ENCODE data around the gene SIGLEC5. TPM values are rescaled to one million over a fixed set of nuclear protein-coding genes. Genes with fewer than 3 reads are reported as not detected.

SIGLEC5 gene
- total and polyA plus RNA-seq, 7 experiments from 2014 or later: 0.24 to 2.4 TPM; not detected in 5

DNA sequence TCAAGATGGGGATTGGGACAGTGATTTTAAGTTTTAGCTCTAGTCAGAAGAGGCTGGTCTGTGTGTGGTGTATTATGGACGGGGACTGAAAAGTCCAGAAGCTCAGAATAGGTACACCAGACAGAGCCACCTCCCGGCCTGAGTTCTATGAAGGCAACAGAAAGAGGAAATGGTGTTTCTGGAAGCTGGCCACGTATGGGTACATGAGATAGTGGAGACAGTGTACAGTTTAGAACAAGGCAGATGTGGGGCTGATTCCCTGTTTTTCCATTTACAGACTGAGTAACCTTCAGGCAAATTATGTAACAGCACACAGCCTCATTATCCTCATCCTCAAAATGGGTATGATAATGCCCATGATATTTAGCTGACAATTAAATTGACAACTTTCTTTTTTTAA is 57.8 kb downstream of the SIGLEC5 start:
- H3K9me3 Mint-ChIP-seq: peaks cover 0 to 16% (median 5%) of the 10 kb centered on the region in 11 donors
- POLR2A ChIA-PET: interaction anchor here (0.6 to 0.9 kb wide), 2 partner anchors 9 to 127 kb away, joined by 3 read pairs; no protein-coding TSS in a partner anchor
- peaks cover 0 to 15% (median 6%) of the 10 kb centered on the region in 5 donors for H3K27me3 Mint-ChIP-seq
- peak overlapping the region in 4 of 9 donors; percentile 6 to 70 (median 44) for H3K27ac Mint-ChIP-seq
- H3K4me1 Mint-ChIP-seq: peaks cover 22 to 45% (median 34%) of the 10 kb centered on the region in 7 donors
- Histone ChIP-seq H3K27ac (ENCODE audit: low read depth, low read length) (no peak overlapping the region), H3K27me3 (ENCODE audit: control insufficient read depth in 2 of 2, insufficient read depth in 2 of 2, low read length in 2 of 2) (no peaks in the 10 kb centered on the region), H3K36me3 (ENCODE audit: control insufficient read depth in 2 of 3, insufficient read depth in 3 of 3, low read length in 3 of 3) (peaks cover 0 to 17% (median 0%) of the 10 kb centered on the region in 3 experiments), H3K4me3 (ENCODE audit: low read length) (no peak overlapping the region), H3K9me3 (ENCODE audit: control insufficient read depth in 2 of 3, low read length in 3 of 3) (no peaks in the 10 kb centered on the region), H3K4me1 (ENCODE audit: control insufficient read depth in 2 of 2, insufficient read depth in 2 of 2, low read length in 2 of 2) (peaks cover 10 to 11% of the 10 kb centered on the region in 2 donors)
- peaks cover 16 to 53% (median 41%) of the 10 kb centered on the region in 5 donors for H3K36me3 Mint-ChIP-seq
- H3K4me3 Mint-ChIP-seq: peak overlapping the region; percentile 82 to 99 (median 96)
- intact Hi-C loops (cut with micrococcal nuclease): loop anchor here in 1 of 2 donors (5.0 kb wide), 1 partner anchor 600 kb away; the partner anchor contains the start of gene ZNF836
- no peak for DNase-seq
- no peak for ATAC-seq
- CTCF ChIA-PET: no interaction called here

DNA sequence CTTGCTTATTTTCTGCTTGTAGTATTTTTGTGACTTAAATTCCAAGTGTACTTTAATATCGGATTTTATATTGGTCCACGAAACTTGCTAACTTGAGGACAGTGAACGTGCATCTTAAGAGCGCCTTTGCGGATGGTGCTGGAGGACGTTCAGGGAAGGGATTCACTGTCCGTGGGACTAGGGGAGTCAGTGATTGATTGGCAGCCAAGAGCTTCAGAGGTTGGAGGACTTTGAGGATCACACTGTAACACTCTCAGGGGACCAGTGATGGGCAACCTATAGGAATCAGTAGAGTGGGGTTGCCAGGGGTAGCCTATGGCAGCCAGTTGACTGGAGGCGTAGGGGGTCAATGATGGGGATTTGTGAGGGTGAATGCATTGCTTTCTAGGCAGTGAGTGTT is 58.6 kb downstream of the SIGLEC5 start:
- peak overlapping the region; percentile 84 for H3K4me3 ChIP-seq (ENCODE audit: low read length)
- H3K27me3 Mint-ChIP-seq: peaks cover under 1 to 16% (median 7%) of the 10 kb centered on the region in 5 donors
- no peak overlapping the region for H3K27ac ChIP-seq (ENCODE audit: low read depth, low read length)
- peaks cover 10 to 11% of the 10 kb centered on the region in 2 donors for H3K4me1 ChIP-seq (ENCODE audit: control insufficient read depth in 2 of 2, insufficient read depth in 2 of 2, low read length in 2 of 2)
- ATAC-seq (no peak), DNase-seq (peak in 1 of 9 donors; percentile 9)
- H3K4me3 Mint-ChIP-seq: peak overlapping the region; percentile 82 to 99 (median 96)
- H3K27ac Mint-ChIP-seq: peak overlapping the region in 8 of 9 donors; percentile 11 to 85 (median 48)
- H3K36me3 Mint-ChIP-seq: peaks cover 13 to 45% (median 33%) of the 10 kb centered on the region in 5 donors
- CTCF ChIA-PET: interaction anchor here (0.6 kb wide), 1 partner anchor 146 kb away, joined by 3 read pairs; no protein-coding TSS in a partner anchor
- peaks cover 0 to 8% (median 1%) of the 10 kb centered on the region in 11 donors for H3K9me3 Mint-ChIP-seq
- POLR2A ChIA-PET: no interaction called here
- H3K27me3 ChIP-seq (ENCODE audit: control insufficient read depth in 2 of 2, insufficient read depth in 2 of 2, low read length in 2 of 2): no peaks in the 10 kb centered on the region
- peaks cover 22 to 45% (median 34%) of the 10 kb centered on the region in 7 donors for H3K4me1 Mint-ChIP-seq
- peaks cover 0 to 11% (median 0%) of the 10 kb centered on the region in 3 experiments for H3K36me3 ChIP-seq (ENCODE audit: control insufficient read depth in 2 of 3, insufficient read depth in 3 of 3, low read length in 3 of 3)
- H3K9me3 ChIP-seq (ENCODE audit: control insufficient read depth in 2 of 3, low read length in 3 of 3): no peaks in the 10 kb centered on the region
- intact Hi-C loops (cut with micrococcal nuclease): loop anchor here (1.0 to 5.0 kb wide), 4 partner anchors 23 to 601 kb away; partner anchors contain the start of genes CTU1 (in 1 of the 2) and ZNF836 (in 1 of the 2)

DNA sequence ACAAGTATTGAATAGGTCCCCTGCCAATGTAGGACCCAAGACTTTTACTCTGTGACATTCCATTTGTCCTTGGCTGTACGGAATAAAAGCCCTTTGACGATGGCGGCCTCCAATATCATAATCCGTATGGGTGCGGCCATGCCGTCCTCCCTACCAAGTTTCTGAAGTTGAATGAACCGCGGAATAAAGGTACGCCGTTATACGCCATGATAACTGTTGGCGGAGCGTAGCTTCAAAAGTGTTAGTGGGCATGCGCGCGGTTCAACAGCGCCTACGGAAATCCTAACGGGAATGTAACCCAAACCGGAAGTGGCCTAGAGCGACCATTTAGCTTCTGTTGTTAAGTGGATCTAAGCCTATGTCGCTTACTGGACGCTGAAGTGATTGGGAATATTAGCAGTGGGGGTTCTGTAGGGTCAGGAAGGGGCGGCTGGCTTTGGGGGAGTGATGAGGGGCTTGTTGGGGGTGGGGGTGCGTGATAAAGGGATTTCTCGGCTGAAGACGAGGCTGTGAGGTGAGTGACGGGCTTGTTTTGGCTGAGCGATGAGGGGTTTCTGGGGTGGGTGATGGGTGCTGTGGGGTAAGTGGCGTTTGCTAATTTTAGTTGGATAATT is 59.1 kb downstream of the SIGLEC5 start, which contains the start of gene ZNF175:
ZNF175 (plus strand) TSS at position 322 of the 614 bp plus-strand sequence. CDS start 2,047 bp downstream, outside the sequence.
- ChIA-PET POLR2A (no interaction called here), CTCF (interaction anchor here (0.6 kb wide), 1 partner anchor 146 kb away, joined by 3 read pairs; no protein-coding TSS in a partner anchor)
- Mint-ChIP-seq H3K9me3 (peaks cover 0 to 8% (median 2%) of the 10 kb centered on the region in 11 donors), H3K27ac (peak within 1 kb of the TSS; percentile 36 to 90 (median 80)), H3K36me3 (peaks cover 12 to 42% (median 31%) of the 10 kb centered on the region in 5 donors), H3K27me3 (peaks cover 4 to 18% (median 7%) of the 10 kb centered on the region in 5 donors), H3K4me3 (peak within 1 kb of the TSS; percentile 82 to 99 (median 96)), H3K4me1 (peaks cover 21 to 45% (median 34%) of the 10 kb centered on the region in 7 donors)
- ATAC-seq: peak; percentile 96
- H3K27ac ChIP-seq (ENCODE audit: low read depth, low read length): peak within 1 kb of the TSS; percentile 30
- H3K27me3 ChIP-seq (ENCODE audit: control insufficient read depth in 2 of 2, insufficient read depth in 2 of 2, low read length in 2 of 2): no peaks in the 10 kb centered on the region
- intact Hi-C loops (cut with micrococcal nuclease): loop anchor here (1.0 to 5.0 kb wide), 4 partner anchors 23 to 601 kb away; partner anchors contain the start of genes CTU1 (in 1 of the 2) and ZNF836 (in 1 of the 2)
- H3K4me3 ChIP-seq (ENCODE audit: low read length): peak within 1 kb of the TSS; percentile 84
- H3K36me3 ChIP-seq (ENCODE audit: control insufficient read depth in 2 of 3, insufficient read depth in 3 of 3, low read length in 3 of 3): peaks cover 0 to 8% (median 0%) of the 10 kb centered on the region in 3 experiments
- DNase-seq: peak; percentile 41 to 79 (median 71)
- H3K9me3 ChIP-seq (ENCODE audit: control insufficient read depth in 2 of 3, low read length in 3 of 3): no peaks in the 10 kb centered on the region
- peaks cover 10 to 11% of the 10 kb centered on the region in 2 donors for H3K4me1 ChIP-seq (ENCODE audit: control insufficient read depth in 2 of 2, insufficient read depth in 2 of 2, low read length in 2 of 2)

DNA sequence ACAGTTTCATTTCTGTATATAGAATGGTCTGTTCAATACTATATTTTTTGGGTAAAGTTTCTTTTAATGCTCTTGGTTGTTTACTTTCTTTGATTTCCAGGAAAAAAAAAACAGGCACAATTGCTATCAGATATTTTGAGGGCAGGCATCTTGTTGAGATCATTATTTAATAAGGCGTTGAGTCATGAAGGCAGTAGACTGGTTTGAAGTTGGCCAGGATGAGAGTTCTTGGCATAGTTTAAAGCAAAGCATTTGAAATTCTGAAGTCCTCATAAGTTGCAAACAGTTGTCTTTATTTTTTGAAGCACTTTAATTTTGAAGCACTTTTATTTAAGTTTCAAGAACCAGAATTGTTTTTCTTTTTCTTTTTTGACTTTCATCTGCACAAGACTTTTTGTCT is 61.7 kb downstream of the SIGLEC5 start:
- Mint-ChIP-seq H3K27ac (no peak overlapping the region), H3K9me3 (peaks cover 0 to 7% (median 1%) of the 10 kb centered on the region in 11 donors), H3K4me3 (peak overlapping the region in 1 of 10 donors; percentile 33), H3K27me3 (peaks cover 24 to 38% (median 30%) of the 10 kb centered on the region in 5 donors), H3K4me1 (peaks cover 19 to 37% (median 28%) of the 10 kb centered on the region in 7 donors), H3K36me3 (peaks cover 6 to 20% (median 12%) of the 10 kb centered on the region in 5 donors)
- H3K27ac ChIP-seq (ENCODE audit: low read depth, low read length): no peak overlapping the region
- no peak overlapping the region for H3K4me3 ChIP-seq (ENCODE audit: low read length)
- no peaks in the 10 kb centered on the region for H3K9me3 ChIP-seq (ENCODE audit: control insufficient read depth in 2 of 3, low read length in 3 of 3)
- H3K36me3 ChIP-seq (ENCODE audit: control insufficient read depth in 2 of 3, insufficient read depth in 3 of 3, low read length in 3 of 3): peaks cover 0 to 5% (median 0%) of the 10 kb centered on the region in 3 experiments
- ATAC-seq (no peak), DNase-seq (no peak)
- POLR2A ChIA-PET: no interaction called here
- H3K27me3 ChIP-seq (ENCODE audit: control insufficient read depth in 2 of 2, insufficient read depth in 2 of 2, low read length in 2 of 2): no peaks in the 10 kb centered on the region
- peaks cover 10 to 11% of the 10 kb centered on the region in 2 donors for H3K4me1 ChIP-seq (ENCODE audit: control insufficient read depth in 2 of 2, insufficient read depth in 2 of 2, low read length in 2 of 2)
- intact Hi-C loops (cut with micrococcal nuclease): no loop called here
- CTCF ChIA-PET: interaction anchor here (0.6 kb wide), 1 partner anchor 179 kb away, joined by 3 read pairs; no protein-coding TSS in a partner anchor

DNA sequence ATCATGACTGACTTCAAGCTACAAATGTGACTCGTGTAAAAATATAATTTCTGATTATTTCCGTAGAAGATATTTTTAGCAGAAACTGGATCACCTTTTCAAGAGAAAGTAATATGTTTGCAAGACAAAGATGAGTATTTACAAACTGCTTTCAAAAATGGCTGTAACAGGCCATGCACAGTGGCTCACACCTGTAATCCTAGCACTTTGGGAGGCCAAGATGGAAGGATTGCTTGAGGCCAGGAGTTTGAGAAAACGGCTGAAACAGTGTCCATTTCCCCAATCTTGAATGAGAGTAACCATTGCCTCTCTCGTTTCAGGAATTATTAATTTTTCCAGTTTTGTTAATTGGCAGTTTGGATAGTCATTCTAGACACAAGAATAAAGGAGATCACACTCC is 62.6 kb downstream of the SIGLEC5 start:
- Mint-ChIP-seq H3K36me3 (peaks cover 3 to 12% (median 10%) of the 10 kb centered on the region in 5 donors), H3K27ac (no peak overlapping the region), H3K9me3 (peaks cover 0 to 7% (median 1%) of the 10 kb centered on the region in 11 donors), H3K27me3 (peaks cover 30 to 43% (median 35%) of the 10 kb centered on the region in 5 donors), H3K4me3 (no peak overlapping the region), H3K4me1 (peaks cover 13 to 29% (median 22%) of the 10 kb centered on the region in 7 donors)
- H3K4me1 ChIP-seq (ENCODE audit: control insufficient read depth in 2 of 2, insufficient read depth in 2 of 2, low read length in 2 of 2): peaks cover 10 to 11% of the 10 kb centered on the region in 2 donors
- ChIA-PET POLR2A (no interaction called here), CTCF (no interaction called here)
- DNase-seq: no peak
- H3K27me3 ChIP-seq (ENCODE audit: control insufficient read depth in 2 of 2, insufficient read depth in 2 of 2, low read length in 2 of 2): no peaks in the 10 kb centered on the region
- no peak overlapping the region for H3K27ac ChIP-seq (ENCODE audit: low read depth, low read length)
- H3K9me3 ChIP-seq (ENCODE audit: control insufficient read depth in 2 of 3, low read length in 3 of 3): no peaks in the 10 kb centered on the region
- no peak for ATAC-seq
- no peaks in the 10 kb centered on the region for H3K36me3 ChIP-seq (ENCODE audit: control insufficient read depth in 2 of 3, insufficient read depth in 3 of 3, low read length in 3 of 3)
- intact Hi-C loops (cut with micrococcal nuclease): no loop called here
- H3K4me3 ChIP-seq (ENCODE audit: low read length): no peak overlapping the region

DNA sequence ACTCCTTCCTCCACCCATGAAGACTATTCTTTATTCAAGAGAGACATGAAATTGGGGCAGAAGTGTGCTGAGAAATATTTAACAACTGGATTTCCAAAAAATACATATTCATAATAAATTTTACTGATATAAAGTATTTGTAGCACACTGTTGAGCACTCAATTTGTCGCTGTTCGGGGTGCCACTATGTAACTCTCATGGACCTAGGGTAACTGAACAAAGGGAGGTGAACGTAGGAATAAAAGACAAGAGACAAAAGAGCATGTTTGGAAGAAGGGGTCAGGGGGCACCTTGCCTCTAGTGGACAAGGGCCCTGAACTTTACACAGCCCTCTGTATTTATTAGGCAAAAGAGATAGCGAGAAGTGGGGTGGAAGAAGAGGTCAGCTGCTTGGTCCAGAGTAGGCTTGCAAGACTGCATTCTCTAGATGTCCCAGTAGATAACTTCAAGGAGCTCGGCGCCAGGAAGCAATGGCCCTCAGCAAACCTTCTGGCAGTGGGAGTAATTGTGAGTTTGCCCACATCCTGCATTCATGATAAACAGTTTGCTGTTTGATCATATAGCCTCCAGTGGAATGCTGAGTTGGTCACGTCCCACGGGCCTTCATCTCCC is 63.6 kb downstream of the SIGLEC5 start:
- Histone ChIP-seq H3K36me3 (ENCODE audit: control insufficient read depth in 2 of 3, insufficient read depth in 3 of 3, low read length in 3 of 3) (no peaks in the 10 kb centered on the region), H3K27ac (ENCODE audit: low read depth, low read length) (no peak overlapping the region), H3K27me3 (ENCODE audit: control insufficient read depth in 2 of 2, insufficient read depth in 2 of 2, low read length in 2 of 2) (no peaks in the 10 kb centered on the region), H3K4me1 (ENCODE audit: control insufficient read depth in 2 of 2, insufficient read depth in 2 of 2, low read length in 2 of 2) (peaks cover 7 to 8% of the 10 kb centered on the region in 2 donors), H3K9me3 (ENCODE audit: control insufficient read depth in 2 of 3, low read length in 3 of 3) (no peaks in the 10 kb centered on the region), H3K4me3 (ENCODE audit: low read length) (no peak overlapping the region)
- ATAC-seq (no peak), DNase-seq (no peak)
- intact Hi-C loops (cut with micrococcal nuclease): no loop called here
- ChIA-PET CTCF (no interaction called here), POLR2A (no interaction called here)
- Mint-ChIP-seq H3K36me3 (peaks cover 2 to 8% (median 4%) of the 10 kb centered on the region in 5 donors), H3K9me3 (peaks cover 0 to 10% (median 3%) of the 10 kb centered on the region in 11 donors), H3K27ac (no peak overlapping the region), H3K27me3 (peaks cover 35 to 48% (median 40%) of the 10 kb centered on the region in 5 donors), H3K4me1 (peaks cover 6 to 20% (median 13%) of the 10 kb centered on the region in 7 donors), H3K4me3 (no peak overlapping the region)

All from naive thymus-derived CD4-positive, alpha-beta T cell (primary cell).